ENCODE results near the gene PI16. TPM values are rescaled to one million over a fixed set of nuclear protein-coding genes. Genes with fewer than 3 reads are reported as not detected.

The PI16 gene
- total and polyA plus RNA-seq, 2 donors, result 2.2 to 3.3 TPM

DNA sequence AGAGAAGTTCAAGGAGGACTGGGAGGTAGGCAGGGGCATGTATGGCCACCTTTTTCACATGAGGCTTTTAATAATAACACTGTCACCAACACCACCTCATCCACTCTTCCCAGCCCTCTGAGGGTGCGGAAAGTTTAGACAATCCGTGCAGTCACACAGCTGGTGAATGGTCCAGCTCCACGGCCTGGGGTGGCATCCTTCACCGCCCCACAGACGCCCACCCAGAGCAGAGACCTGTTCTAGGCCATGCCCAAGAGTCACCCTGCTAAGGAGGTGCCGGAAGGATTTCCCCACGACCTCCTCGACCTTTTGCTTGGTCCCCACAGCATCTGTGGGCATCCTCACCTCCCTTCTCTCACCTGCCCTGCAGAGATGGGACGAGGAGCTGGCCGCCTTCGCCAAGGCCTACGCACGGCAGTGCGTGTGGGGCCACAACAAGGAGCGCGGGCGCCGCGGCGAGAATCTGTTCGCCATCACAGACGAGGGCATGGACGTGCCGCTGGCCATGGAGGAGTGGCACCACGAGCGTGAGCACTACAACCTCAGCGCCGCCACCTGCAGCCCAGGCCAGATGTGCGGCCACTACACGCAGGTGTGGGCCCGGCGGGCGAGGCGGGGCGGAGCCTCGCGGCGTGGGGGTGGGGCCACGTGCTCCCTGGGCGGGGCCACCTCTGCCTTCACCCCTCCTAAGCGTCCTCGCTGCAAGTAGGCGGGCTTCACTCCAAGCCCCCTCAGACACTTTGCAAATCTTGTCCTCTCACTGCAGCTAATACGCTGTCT is 4.4 kb downstream of the PI16 start:
- WGBS, result 93% methylated on average over 44 of the region's 44 CpGs

DNA sequence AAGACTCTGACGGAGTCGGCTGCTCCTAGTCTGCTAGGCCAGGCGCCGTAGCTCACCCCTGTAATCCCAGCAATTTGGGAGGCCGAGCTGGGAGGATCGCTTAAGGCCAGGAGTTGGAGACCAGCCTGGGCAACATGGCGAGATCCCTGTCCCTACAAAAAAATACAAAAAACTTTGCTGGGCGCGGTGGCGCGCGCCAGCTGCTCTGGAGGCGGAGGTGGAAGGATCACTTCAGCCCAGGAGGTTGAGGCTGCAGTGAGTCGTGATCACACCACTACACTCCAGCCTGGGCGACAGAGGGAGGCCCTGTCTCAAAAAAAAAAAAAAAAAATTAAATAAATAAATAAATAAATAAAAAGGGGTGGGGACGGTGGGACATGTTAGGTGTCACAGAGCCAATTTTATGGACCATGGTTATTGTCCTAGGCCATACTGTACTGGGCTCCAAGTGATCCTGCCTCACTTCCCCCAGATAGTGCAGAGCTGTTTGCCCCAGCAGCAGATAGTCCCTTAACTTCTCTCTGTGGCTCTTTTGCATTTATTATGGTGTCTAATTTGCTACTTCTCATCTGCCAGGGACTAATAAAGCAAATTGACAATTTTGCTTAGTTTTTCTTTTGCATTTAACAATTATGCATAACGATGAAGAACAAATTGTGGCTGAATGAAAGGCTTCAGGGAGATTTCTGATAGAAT is 5.2 kb downstream of the PI16 start:
- H3K27ac ChIP-seq (ENCODE audit: low read depth in 1 of 2, low read length in 1 of 2), result no peak overlapping the region
- H3K36me3 ChIP-seq (ENCODE audit: control insufficient read depth in 2 of 2, insufficient read depth in 2 of 2, low read length in 1 of 2), result no peaks in the 10 kb centered on the region
- H3K27me3 ChIP-seq (ENCODE audit: control insufficient read depth in 2 of 2, insufficient read depth in 1 of 2, low read length in 1 of 2), result peaks cover 0 to 6% of the 10 kb centered on the region in 2 donors
- WGBS, result 95% methylated on average over 17 of the region's 17 CpGs
- peaks cover 34 to 62% of the 10 kb centered on the region in 2 donors for H3K4me1 ChIP-seq (ENCODE audit: control insufficient read depth in 2 of 2, insufficient read depth in 2 of 2, low read length in 2 of 2)
- DNase-seq (ENCODE audit: low read depth in 6 of 9, low spot score in 9 of 9), result no peak
- no peak overlapping the region for H3K4me3 ChIP-seq (ENCODE audit: low read length in 2 of 2)
- H3K9me3 ChIP-seq (ENCODE audit: control insufficient read depth in 2 of 2, insufficient read depth in 1 of 2, low read length in 1 of 2), result peaks cover 0 to 11% of the 10 kb centered on the region in 2 donors

More for the DNA sequence above, 4.4 kb downstream of the PI16 start:
- no peak overlapping the region for H3K4me3 ChIP-seq (ENCODE audit: low read length in 2 of 2)
- H3K27ac ChIP-seq (ENCODE audit: low read depth in 1 of 2, low read length in 1 of 2), result no peak overlapping the region
- peaks cover 32 to 62% of the 10 kb centered on the region in 2 donors for H3K4me1 ChIP-seq (ENCODE audit: control insufficient read depth in 2 of 2, insufficient read depth in 2 of 2, low read length in 2 of 2)
- DNase-seq (ENCODE audit: low read depth in 6 of 9, low spot score in 9 of 9), result no peak
- H3K36me3 ChIP-seq (ENCODE audit: control insufficient read depth in 2 of 2, insufficient read depth in 2 of 2, low read length in 1 of 2), result no peaks in the 10 kb centered on the region
- peaks cover 0 to 10% of the 10 kb centered on the region in 2 donors for H3K27me3 ChIP-seq (ENCODE audit: control insufficient read depth in 2 of 2, insufficient read depth in 1 of 2, low read length in 1 of 2)
- H3K9me3 ChIP-seq (ENCODE audit: control insufficient read depth in 2 of 2, insufficient read depth in 1 of 2, low read length in 1 of 2), result peaks cover 0 to 11% of the 10 kb centered on the region in 2 donors

DNA sequence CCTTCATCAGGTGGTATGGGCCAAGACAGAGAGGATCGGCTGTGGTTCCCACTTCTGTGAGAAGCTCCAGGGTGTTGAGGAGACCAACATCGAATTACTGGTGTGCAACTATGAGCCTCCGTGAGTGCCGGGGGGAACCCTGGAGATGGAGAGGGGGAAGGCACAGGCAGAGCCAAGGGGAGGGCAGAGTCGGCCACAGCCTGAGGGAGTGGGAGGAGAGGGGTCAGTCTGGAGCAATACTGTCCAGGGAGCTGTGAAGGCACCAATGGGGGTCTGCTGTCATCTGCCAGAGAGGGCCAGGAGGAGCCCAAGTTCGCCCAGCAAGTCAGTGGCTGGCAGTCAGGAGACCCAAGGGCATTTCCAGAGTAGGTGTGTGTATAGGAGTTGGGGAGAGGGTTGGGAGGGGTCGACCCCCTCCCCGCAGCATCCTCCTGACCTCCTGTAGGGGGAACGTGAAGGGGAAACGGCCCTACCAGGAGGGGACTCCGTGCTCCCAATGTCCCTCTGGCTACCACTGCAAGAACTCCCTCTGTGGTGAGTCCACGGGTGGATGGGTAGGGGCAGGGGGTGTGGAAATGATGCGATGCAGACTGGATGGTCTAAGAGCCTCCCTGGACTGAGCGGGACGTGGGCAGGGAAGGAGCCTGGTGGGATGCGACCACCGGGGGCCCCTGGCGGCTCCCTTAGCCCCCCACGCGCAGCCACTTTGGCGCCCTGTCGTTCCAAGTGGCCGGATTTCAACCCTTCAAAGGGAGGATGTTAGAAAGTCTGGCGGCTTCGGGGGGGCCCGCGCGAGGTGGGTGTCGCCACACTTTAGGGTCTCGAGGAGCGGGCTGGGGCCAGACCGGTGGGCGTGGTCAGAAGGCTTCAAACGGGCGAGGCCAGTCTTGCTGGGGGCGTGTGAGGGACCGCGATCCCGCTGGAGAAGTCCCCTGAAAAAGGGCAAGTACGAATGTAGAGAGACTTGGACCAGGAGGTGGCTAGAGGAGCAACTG is 7.2 kb downstream of the PI16 start:
- WGBS, result 69% methylated on average over 40 of the region's 40 CpGs
- Histone ChIP-seq H3K9me3 (ENCODE audit: control insufficient read depth in 2 of 2, insufficient read depth in 1 of 2, low read length in 1 of 2) (peaks cover 0 to 11% of the 10 kb centered on the region in 2 donors), H3K36me3 (ENCODE audit: control insufficient read depth in 2 of 2, insufficient read depth in 2 of 2, low read length in 1 of 2) (peaks cover 0 to 8% of the 10 kb centered on the region in 2 donors), H3K4me1 (ENCODE audit: control insufficient read depth in 2 of 2, insufficient read depth in 2 of 2, low read length in 2 of 2) (peaks cover 24 to 51% of the 10 kb centered on the region in 2 donors), H3K4me3 (ENCODE audit: low read length in 2 of 2) (no peak overlapping the region), H3K27me3 (ENCODE audit: control insufficient read depth in 2 of 2, insufficient read depth in 1 of 2, low read length in 1 of 2) (peaks cover 0 to 2% of the 10 kb centered on the region in 2 donors), H3K27ac (ENCODE audit: low read depth in 1 of 2, low read length in 1 of 2) (no peak overlapping the region)
- DNase-seq (ENCODE audit: low read depth in 6 of 9, low spot score in 9 of 9), result no peak

DNA sequence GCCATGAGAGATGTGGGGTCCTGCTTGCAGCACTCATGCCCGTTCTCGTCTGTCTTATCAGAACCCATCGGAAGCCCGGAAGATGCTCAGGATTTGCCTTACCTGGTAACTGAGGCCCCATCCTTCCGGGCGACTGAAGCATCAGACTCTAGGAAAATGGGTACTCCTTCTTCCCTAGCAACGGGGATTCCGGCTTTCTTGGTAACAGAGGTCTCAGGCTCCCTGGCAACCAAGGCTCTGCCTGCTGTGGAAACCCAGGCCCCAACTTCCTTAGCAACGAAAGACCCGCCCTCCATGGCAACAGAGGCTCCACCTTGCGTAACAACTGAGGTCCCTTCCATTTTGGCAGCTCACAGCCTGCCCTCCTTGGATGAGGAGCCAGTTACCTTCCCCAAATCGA is 8.3 kb downstream of the PI16 start:
- WGBS, result 19% methylated on average over 12 of the region's 12 CpGs
- Histone ChIP-seq H3K4me1 (ENCODE audit: control insufficient read depth in 2 of 2, insufficient read depth in 2 of 2, low read length in 2 of 2) (peaks cover 24 to 59% of the 10 kb centered on the region in 2 donors), H3K9me3 (ENCODE audit: control insufficient read depth in 2 of 2, insufficient read depth in 1 of 2, low read length in 1 of 2) (peaks cover 0 to 11% of the 10 kb centered on the region in 2 donors), H3K27me3 (ENCODE audit: control insufficient read depth in 2 of 2, insufficient read depth in 1 of 2, low read length in 1 of 2) (peaks cover 0 to 2% of the 10 kb centered on the region in 2 donors), H3K4me3 (ENCODE audit: low read length in 2 of 2) (peak overlapping the region; percentile 23 to 46), H3K27ac (ENCODE audit: low read depth in 1 of 2, low read length in 1 of 2) (peak overlapping the region; percentile 73 to 95), H3K36me3 (ENCODE audit: control insufficient read depth in 2 of 2, insufficient read depth in 2 of 2, low read length in 1 of 2) (peaks cover 11 to 19% of the 10 kb centered on the region in 2 donors)
- peak; percentile 77 to 96 (median 91) for DNase-seq (ENCODE audit: low read depth in 6 of 9, low spot score in 9 of 9)

DNA sequence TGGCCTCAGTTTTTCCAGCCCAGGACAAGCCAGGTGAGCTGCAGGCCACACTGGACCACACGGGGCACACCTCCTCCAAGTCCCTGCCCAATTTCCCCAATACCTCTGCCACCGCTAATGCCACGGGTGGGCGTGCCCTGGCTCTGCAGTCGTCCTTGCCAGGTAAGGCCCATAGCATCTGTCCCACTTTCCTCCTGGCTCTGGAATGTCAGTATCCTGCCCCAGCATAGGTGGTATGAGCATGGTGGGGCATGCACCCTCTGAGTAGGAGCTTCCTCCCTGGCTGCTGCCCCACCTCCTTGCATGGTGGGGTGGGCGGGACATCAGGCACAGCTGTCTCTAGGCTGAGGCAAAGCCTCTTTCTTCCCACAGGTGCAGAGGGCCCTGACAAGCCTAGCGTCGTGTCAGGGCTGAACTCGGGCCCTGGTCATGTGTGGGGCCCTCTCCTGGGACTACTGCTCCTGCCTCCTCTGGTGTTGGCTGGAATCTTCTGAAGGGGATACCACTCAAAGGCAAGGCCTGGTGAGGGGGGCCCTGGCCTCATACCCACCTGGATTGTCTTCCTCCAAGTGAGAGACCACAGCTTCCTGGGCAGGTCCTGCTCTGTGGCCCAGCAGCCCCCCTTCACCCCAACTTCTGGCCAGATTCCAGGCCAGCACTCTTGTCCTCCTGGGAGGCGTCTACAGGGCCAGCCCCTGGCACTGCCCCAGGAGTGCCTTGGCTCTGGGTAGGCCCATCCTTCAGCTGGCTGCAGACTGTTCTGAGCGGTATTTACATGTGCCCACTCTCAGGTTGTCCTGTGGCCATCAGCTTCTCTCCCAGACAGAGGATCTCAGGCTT is 9.1 kb downstream of the PI16 start:
- Histone ChIP-seq H3K9me3 (ENCODE audit: control insufficient read depth in 2 of 2, insufficient read depth in 1 of 2, low read length in 1 of 2) (peaks cover 0 to 11% of the 10 kb centered on the region in 2 donors), H3K4me1 (ENCODE audit: control insufficient read depth in 2 of 2, insufficient read depth in 2 of 2, low read length in 2 of 2) (peaks cover 24 to 59% of the 10 kb centered on the region in 2 donors), H3K27me3 (ENCODE audit: control insufficient read depth in 2 of 2, insufficient read depth in 1 of 2, low read length in 1 of 2) (peaks cover 0 to 2% of the 10 kb centered on the region in 2 donors), H3K4me3 (ENCODE audit: low read length in 2 of 2) (peak overlapping the region; percentile 23 to 46), H3K36me3 (ENCODE audit: control insufficient read depth in 2 of 2, insufficient read depth in 2 of 2, low read length in 1 of 2) (peaks cover 19 to 27% of the 10 kb centered on the region in 2 donors), H3K27ac (ENCODE audit: low read depth in 1 of 2, low read length in 1 of 2) (peak overlapping the region; percentile 73 to 95)
- 40% methylated on average over 11 of the region's 11 CpGs for WGBS
- peak in 7 of 9 donors; percentile 55 to 93 (median 85) for DNase-seq (ENCODE audit: low read depth in 6 of 9, low spot score in 9 of 9)

DNA sequence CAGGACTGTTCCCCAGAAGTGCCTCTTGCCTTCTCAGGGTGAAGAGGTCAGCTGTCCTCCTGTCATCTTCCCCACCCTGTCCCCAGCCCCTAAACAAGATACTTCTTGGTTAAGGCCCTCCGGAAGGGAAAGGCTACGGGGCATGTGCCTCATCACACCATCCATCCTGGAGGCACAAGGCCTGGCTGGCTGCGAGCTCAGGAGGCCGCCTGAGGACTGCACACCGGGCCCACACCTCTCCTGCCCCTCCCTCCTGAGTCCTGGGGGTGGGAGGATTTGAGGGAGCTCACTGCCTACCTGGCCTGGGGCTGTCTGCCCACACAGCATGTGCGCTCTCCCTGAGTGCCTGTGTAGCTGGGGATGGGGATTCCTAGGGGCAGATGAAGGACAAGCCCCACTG is 9.8 kb downstream of the PI16 start:
- WGBS, result 77% methylated on average over 6 of the region's 6 CpGs
- H3K27ac ChIP-seq (ENCODE audit: low read depth in 1 of 2, low read length in 1 of 2), result peak overlapping the region; percentile 33 to 95
- peaks cover 26 to 34% of the 10 kb centered on the region in 2 donors for H3K36me3 ChIP-seq (ENCODE audit: control insufficient read depth in 2 of 2, insufficient read depth in 2 of 2, low read length in 1 of 2)
- peaks cover 0 to 2% of the 10 kb centered on the region in 2 donors for H3K27me3 ChIP-seq (ENCODE audit: control insufficient read depth in 2 of 2, insufficient read depth in 1 of 2, low read length in 1 of 2)
- H3K4me1 ChIP-seq (ENCODE audit: control insufficient read depth in 2 of 2, insufficient read depth in 2 of 2, low read length in 2 of 2), result peaks cover 24 to 58% of the 10 kb centered on the region in 2 donors
- peak in 1 of 9 donors; percentile 34 for DNase-seq (ENCODE audit: low read depth in 6 of 9, low spot score in 9 of 9)
- peaks cover 0 to 11% of the 10 kb centered on the region in 2 donors for H3K9me3 ChIP-seq (ENCODE audit: control insufficient read depth in 2 of 2, insufficient read depth in 1 of 2, low read length in 1 of 2)
- no peak overlapping the region for H3K4me3 ChIP-seq (ENCODE audit: low read length in 2 of 2)

DNA sequence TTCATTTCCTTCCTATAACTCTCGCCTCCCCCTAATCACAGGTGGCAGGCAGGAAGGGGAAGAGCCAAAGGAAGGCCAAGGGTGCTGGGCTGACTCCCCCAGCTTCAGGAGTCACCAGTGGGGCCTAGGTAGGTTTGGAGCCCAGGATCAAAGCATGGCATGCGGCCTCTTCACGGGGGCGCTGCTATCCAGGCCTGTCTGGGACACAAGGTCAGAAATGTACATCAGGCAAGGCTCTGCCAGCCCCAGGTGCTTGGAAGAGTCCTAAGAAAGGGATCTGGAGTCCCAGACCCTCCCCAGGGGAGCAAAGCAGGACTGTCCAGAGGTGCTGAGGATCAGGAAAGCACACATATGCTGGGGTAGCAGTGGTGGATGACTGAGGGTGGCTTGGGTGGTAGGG is 10.4 kb downstream of the PI16 start:
- 66% methylated on average over 4 of the region's 4 CpGs for WGBS
- peaks cover 0 to 2% of the 10 kb centered on the region in 2 donors for H3K27me3 ChIP-seq (ENCODE audit: control insufficient read depth in 2 of 2, insufficient read depth in 1 of 2, low read length in 1 of 2)
- H3K9me3 ChIP-seq (ENCODE audit: control insufficient read depth in 2 of 2, insufficient read depth in 1 of 2, low read length in 1 of 2), result peaks cover 0 to 11% of the 10 kb centered on the region in 2 donors
- H3K4me1 ChIP-seq (ENCODE audit: control insufficient read depth in 2 of 2, insufficient read depth in 2 of 2, low read length in 2 of 2), result peaks cover 24 to 57% of the 10 kb centered on the region in 2 donors
- no peak overlapping the region for H3K4me3 ChIP-seq (ENCODE audit: low read length in 2 of 2)
- peak overlapping the region in 1 of 2 donors; percentile 95 for H3K27ac ChIP-seq (ENCODE audit: low read depth in 1 of 2, low read length in 1 of 2)
- peak in 1 of 9 donors; percentile 52 for DNase-seq (ENCODE audit: low read depth in 6 of 9, low spot score in 9 of 9)
- H3K36me3 ChIP-seq (ENCODE audit: control insufficient read depth in 2 of 2, insufficient read depth in 2 of 2, low read length in 1 of 2), result peaks cover 31 to 39% of the 10 kb centered on the region in 2 donors

DNA sequence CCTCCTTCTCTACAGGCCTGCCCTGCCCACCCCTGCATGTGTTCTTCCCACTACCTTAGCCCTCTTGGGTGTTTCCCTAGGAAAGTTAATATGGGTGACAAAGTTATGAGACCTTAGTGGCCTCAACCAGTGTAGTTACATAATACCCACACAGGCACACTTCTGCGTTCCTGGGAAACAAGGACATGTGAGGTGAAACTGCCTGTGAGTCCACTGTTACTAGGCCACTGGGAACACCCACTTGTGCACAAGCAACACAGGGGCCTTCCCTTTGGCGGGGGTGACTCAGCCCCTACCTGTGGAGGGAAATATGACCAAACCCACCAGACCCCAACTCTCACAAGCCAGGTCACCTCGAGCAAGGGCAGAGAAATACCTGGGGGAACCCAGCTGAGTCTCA is 12.8 kb downstream of the PI16 start:
- H3K36me3 ChIP-seq (ENCODE audit: control insufficient read depth in 2 of 2, insufficient read depth in 2 of 2, low read length in 1 of 2), result peaks cover 55 to 63% of the 10 kb centered on the region in 2 donors
- no peak overlapping the region for H3K27ac ChIP-seq (ENCODE audit: low read depth in 1 of 2, low read length in 1 of 2)
- peaks cover 0 to 9% of the 10 kb centered on the region in 2 donors for H3K9me3 ChIP-seq (ENCODE audit: control insufficient read depth in 2 of 2, insufficient read depth in 1 of 2, low read length in 1 of 2)
- DNase-seq (ENCODE audit: low read depth in 6 of 9, low spot score in 9 of 9), result no peak
- H3K4me3 ChIP-seq (ENCODE audit: low read length in 2 of 2), result no peak overlapping the region
- no peaks in the 10 kb centered on the region for H3K27me3 ChIP-seq (ENCODE audit: control insufficient read depth in 2 of 2, insufficient read depth in 1 of 2, low read length in 1 of 2)
- whole genome bisulfite sequencing, result 98% methylated on average over 3 of the region's 3 CpGs
- peaks cover 23 to 42% of the 10 kb centered on the region in 2 donors for H3K4me1 ChIP-seq (ENCODE audit: control insufficient read depth in 2 of 2, insufficient read depth in 2 of 2, low read length in 2 of 2)
